Heart right ventricle (tissue), 16 donors: Measurements from ENCODE around the gene RMI2. TPM values are rescaled to one million over a fixed set of nuclear protein-coding genes. Genes with fewer than 3 reads are reported as not detected.
"Not testable (repeated sequence)": the region's sequence is repeated elsewhere in the genome, so short reads cannot be mapped to it uniquely, and the experiment has no call there.

Experiments used
- ATAC-seq, 8 donors: fragments of 200-7000 bp; cut with Tn5 transposase; one replicate each; pipeline ENCODE4 v1.9.1; 2020; ENCODE audit warnings: mild to moderate bottlenecking in 8 of 8, moderate library complexity in 8 of 8, moderate number of reproducible peaks in 1 of 8
- DNase-seq, 2 donors: peaks; one replicate each; pipeline ENCODE4 v3.0.0-alpha.2; 2020
- H3K27ac ChIP-seq, 10 donors: fragments of 200-600 bp; sonication (generic) in 2 of 10; one replicate each; pipeline versions ENCODE4 v1.5.0 to v1.8.0; 2020 to 2022; ENCODE audit warnings: mild to moderate bottlenecking in 3 of 10
- H3K27me3 ChIP-seq, 7 donors: fragments of 200-600 bp; one replicate each; pipeline ENCODE4 v1.8.0; 2021 to 2022; ENCODE audit warnings: mild to moderate bottlenecking in 2 of 7
- H3K36me3 ChIP-seq, 9 donors: fragments of 200-600 bp; sonication (generic) in 1 of 9; one replicate each; pipeline versions ENCODE4 v1.5.0 to v1.8.0; 2020 to 2022; ENCODE audit warnings: mild to moderate bottlenecking in 2 of 9
- H3K4me1 ChIP-seq, 9 donors: fragments of 200-600 bp; sonication (generic) in 1 of 9; one replicate each; pipeline versions ENCODE4 v1.5.0 to v1.8.0; 2020 to 2022; ENCODE audit warnings: mild to moderate bottlenecking in 4 of 9
- H3K4me3 ChIP-seq, 10 donors: fragments of 200-600 bp; sonication (generic) in 2 of 10; one replicate each; pipeline versions ENCODE4 v1.5.0 to v1.8.0; 2020 to 2022; ENCODE audit warnings: mild to moderate bottlenecking in 7 of 10, moderate library complexity in 2 of 10
- H3K9me3 ChIP-seq, 11 donors: fragments of 200-600 bp in 10 of 11; sonication (generic) in 2 of 11; one replicate each; pipeline versions ENCODE4 v1.5.0 to v1.8.0; 2013 to 2022; ENCODE audit warnings: mild to moderate bottlenecking in 2 of 11, control low read depth in 1 of 11, moderate library complexity in 1 of 11
- WGBS, 2 donors: extraction: QIAGEN DNeasy Blood & Tissue Kit; methylation state at CpG; one replicate each; pipeline ENCODE4 v1.1.7; 2013; ENCODE audit warnings: inconsistent platforms in 1 of 2; 5-methylcytosine and 5-hydroxymethylcytosine counted together
- intact Hi-C, 10 donors: fragments of 100-400 bp; cut with DNase I; formaldehyde crosslinking; loops; one replicate each; pipeline versions ENCODE4 v1.11.1 to v1.14.2; 2022
- polyA plus RNA-seq, 2 donors: library from polyadenylated mRNA; stranded (reverse); fragments of 200-250 nt; gene quantifications; one replicate each; pipeline ENCODE4 v1.2.3, GENCODE V29; 2013
- total RNA-seq, 10 donors: library from RNA; stranded (reverse); fragmentation: NEBNext Ultra II Directional in 3 of 10; extraction: Animal tissue kit (Norgen Biotek cat#: 25700) in 3 of 10; gene quantifications; one replicate each; pipeline versions ENCODE4 v1.2.1 to v1.2.4, GENCODE V29; 2021 to 2023
- TF ChIP-seq, protein P1 (sequence below), 9 donors: fragments of 200-600 bp; sonication (generic) in 2 of 9; IDR thresholded peaks; one replicate each; pipeline versions ENCODE4 v1.5.0 to v1.8.0; 2021 to 2022; ENCODE audit warnings: antibody characterized with exemption in 9 of 9, mild to moderate bottlenecking in 5 of 9, moderate library complexity in 1 of 9
- donor health status: Arrhythmogenic right ventricular cardiomyopathy.
- donor health status: ischemic (EF 13 %, LVEDD 7.1; RV severe dilation, severe dysfunction).
- donor health status: healthy with polysubstance abuse.
- donor health status: DM: no; HTN: yes; CAD: no.
- donor health status: DM: no; HTN: no; CAD: no.
- donor health status: ischemic (EF 25% LVEDD 6.9; RV normal size, moderate dysfunction).
- donor health status: ischemic (EF 25% LVEDD 5.7; RV mildly dilated, moderate dysfunction).
- donor health status: healthy.
- donor health status: DM: yes; HTN: yes; CAD: no.
- donor health status: Ischemic cardiomyopathy.
- donor health status: ischemic (EF 35%, LVEDD 5.7; RV mildly dilated, moderate dysfunction).
- donor health status: nonischemic (EF 11% LVEDD 7.7; RV severe dilation, severe dysfunction).
- donor health status: DM: yes; HTN: yes; CAD: no.
- donor health status: PGD.
- donor health status: ischemic (EF 29% LVEDD 5.4; RV normal size, mild dysfunction).
- donor health status: nonischemic (EF 23%, LVEDD 6.1; RV moderate dilation, normal function).

The RMI2 gene
- total and polyA plus RNA-seq, 12 donors, result 0.22 to 3.8 (median 1.1) TPM

DNA sequence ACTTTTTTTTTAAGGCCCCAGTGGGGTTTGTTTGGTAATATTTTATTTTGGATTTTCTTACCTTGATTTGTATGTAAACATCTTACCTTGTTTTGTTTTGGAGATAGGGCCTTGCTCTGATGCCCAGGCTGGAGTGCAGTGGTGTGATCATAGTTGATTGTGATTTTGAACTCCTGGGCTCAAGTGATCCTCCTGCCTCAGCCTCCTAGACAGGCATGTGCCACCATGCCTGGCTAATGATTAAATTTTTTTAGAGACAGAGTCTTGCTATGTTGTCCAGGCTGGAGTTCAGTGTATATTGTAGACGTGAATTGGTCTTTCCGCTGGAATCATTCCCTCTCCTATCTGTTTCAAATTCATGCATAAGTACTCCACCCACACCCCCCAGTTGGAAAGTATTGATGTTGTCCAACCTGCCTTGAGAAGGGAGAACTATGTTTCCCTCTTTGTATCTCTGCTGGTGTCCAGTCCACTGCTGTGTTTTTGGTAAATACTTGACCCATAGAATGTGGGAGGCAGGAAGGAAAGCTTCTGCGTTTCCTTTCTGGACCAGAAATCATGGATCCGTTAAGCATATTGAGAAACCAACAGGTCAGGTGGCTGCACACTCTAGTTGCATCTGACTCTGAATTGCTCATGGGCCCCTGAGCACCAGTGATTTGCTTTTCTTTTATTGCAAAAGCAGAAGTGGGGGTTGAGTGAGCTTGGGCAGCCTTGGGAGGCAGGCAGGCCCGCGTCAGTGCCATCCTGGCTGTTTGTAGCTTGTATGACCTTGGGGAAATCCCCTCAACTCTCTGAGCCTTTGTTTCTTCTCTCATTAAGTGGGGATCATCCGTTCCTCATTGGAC, 25.0 kb downstream of the RMI2 start:
- no peak for DNase-seq
- Histone ChIP-seq H3K4me1 (peaks cover 0 to 13% (median 0%) of the 10 kb centered on the region in 9 donors), H3K36me3 (no peaks in the 10 kb centered on the region), H3K27me3 (no peaks in the 10 kb centered on the region), H3K9me3 (no peaks in the 10 kb centered on the region), H3K27ac (no peak overlapping the region), H3K4me3 (no peak overlapping the region)
- 61 to 64% methylated on average over 7 of the region's 7 CpGs for whole genome bisulfite sequencing, 2 donors
- intact Hi-C loops, result no loop called here
- TF ChIP-seq, protein P1, sequence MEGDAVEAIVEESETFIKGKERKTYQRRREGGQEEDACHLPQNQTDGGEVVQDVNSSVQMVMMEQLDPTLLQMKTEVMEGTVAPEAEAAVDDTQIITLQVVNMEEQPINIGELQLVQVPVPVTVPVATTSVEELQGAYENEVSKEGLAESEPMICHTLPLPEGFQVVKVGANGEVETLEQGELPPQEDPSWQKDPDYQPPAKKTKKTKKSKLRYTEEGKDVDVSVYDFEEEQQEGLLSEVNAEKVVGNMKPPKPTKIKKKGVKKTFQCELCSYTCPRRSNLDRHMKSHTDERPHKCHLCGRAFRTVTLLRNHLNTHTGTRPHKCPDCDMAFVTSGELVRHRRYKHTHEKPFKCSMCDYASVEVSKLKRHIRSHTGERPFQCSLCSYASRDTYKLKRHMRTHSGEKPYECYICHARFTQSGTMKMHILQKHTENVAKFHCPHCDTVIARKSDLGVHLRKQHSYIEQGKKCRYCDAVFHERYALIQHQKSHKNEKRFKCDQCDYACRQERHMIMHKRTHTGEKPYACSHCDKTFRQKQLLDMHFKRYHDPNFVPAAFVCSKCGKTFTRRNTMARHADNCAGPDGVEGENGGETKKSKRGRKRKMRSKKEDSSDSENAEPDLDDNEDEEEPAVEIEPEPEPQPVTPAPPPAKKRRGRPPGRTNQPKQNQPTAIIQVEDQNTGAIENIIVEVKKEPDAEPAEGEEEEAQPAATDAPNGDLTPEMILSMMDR (IDR thresholded peaks at IDR 0.05), result no peak
- no peak for ATAC-seq

DNA sequence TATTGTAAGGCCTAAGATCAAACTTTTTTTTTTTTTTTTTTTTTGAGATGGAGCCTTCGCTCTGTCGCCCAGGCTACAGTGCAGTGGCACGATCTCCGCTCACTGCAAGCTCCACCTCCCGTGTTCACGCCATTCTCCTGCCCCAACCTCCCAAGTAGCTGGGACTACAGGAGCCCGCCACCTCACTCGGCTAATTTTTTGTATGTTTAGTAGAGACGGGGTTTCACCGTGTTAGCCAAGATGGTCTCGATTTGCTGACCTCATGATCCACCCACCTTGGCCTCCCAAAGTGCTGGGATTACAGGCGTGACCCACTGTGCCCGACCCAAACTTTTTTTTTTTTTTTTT, 25.6 kb downstream of the RMI2 start:
- H3K4me3 ChIP-seq, DNase-seq, intact Hi-C loops, H3K27me3 ChIP-seq, H3K9me3 ChIP-seq, H3K36me3 ChIP-seq, H3K27ac ChIP-seq, ATAC-seq: not testable (repeated sequence)
- peaks cover 0 to 12% (median 0%) of the 10 kb centered on the region in 9 donors for H3K4me1 ChIP-seq
- whole genome bisulfite sequencing, 2 donors, result 93 to 95% methylated on average over 13 of the region's 13 CpGs

DNA sequence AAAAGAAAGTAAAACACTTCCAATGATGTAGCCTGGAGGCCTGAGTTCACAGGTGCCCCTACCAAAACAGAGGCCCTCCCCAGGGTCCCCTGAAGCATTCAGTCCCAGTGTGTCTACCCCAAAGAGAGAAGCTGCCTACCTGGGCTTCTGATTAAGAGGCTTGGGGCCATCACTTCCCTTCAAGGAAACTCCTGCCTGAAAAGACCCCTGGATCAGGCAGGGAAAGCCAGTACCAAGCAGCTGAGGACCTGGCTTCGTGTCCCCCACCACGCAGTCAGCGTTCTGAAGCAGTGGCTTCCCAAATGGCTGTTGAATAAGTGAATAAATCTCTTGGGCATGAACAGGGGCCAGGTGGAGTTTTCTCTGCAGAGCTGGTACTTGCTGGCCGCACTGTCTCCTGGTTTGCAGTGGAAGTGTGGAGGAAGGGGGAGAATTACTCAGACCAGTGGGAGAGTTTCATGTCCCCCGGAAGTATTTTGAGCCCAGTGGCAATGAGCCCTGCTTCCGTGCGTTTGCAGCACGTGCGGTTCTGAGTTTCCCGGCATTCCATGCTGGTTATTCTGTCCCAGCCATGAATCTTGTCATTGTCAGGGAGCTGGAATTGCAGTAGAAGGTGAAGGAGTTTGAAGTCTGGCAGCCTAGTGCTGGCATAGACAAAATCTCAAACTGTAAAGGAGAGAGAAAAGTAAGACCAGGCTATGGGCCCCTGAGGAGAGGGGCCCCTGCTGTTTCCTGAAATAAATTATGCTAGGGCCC, 27.0 kb downstream of the RMI2 start:
- H3K4me1 ChIP-seq, result peaks cover 0 to 12% (median 0%) of the 10 kb centered on the region in 9 donors
- TF ChIP-seq, protein P1 (IDR thresholded peaks at IDR 0.05), result no peak
- no peaks in the 10 kb centered on the region for H3K36me3 ChIP-seq
- 83 to 84% methylated on average over 10 of the region's 10 CpGs for WGBS, 2 donors
- H3K27ac ChIP-seq, result no peak overlapping the region
- no peak overlapping the region for H3K4me3 ChIP-seq
- intact Hi-C loops, result no loop called here
- ATAC-seq (no peak), DNase-seq (no peak)
- H3K9me3 ChIP-seq, result no peaks in the 10 kb centered on the region
- H3K27me3 ChIP-seq, result no peaks in the 10 kb centered on the region

DNA sequence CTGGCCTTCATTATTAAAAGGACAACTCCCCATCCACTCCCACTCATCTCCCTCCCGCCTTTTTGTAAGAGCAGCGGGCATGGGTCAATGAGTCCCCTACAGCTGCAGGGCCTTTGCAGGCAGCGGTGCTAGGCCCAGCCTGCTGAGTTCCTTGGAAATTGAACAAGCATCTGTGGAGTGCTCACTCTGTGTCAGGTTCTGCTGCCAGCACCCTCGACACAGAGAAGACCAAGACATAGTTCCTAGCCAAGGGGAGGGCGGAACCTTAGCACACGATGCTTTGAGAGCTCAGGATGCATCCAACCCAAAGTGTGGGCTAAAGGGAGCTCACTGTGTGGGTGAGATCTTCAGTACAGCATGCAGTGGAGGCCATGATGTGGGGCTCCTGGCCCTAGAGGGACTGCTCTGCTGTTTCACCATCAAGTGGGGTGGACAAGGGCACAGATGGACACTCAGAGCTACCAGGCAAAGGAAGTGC, 27.6 kb downstream of the RMI2 start:
- Histone ChIP-seq H3K4me1 (peaks cover 0 to 12% (median 0%) of the 10 kb centered on the region in 9 donors), H3K36me3 (no peaks in the 10 kb centered on the region), H3K4me3 (no peak overlapping the region), H3K27me3 (no peaks in the 10 kb centered on the region), H3K27ac (no peak overlapping the region), H3K9me3 (no peaks in the 10 kb centered on the region)
- TF ChIP-seq, protein P1 (IDR thresholded peaks at IDR 0.05), result no peak
- peak in 1 of 8 donors; percentile 33 for ATAC-seq
- 83 to 89% methylated on average over 6 of the region's 6 CpGs for WGBS, 2 donors
- DNase-seq, result no peak
- intact Hi-C loops, result no loop called here
